ENCODE data around the gene HSPA5.

The HSPA5 gene

GRCh38 chr9:125190361-125190801 is 50.8 kb downstream of the HSPA5 start:
- peak in 1 of 51 donors; percentile 12 for DNase-seq

- DNase-seq = peak; percentile 62 to 98 (median 95)
Observed at GRCh38 chr9:125189361-125190289, 51.5 kb downstream of the HSPA5 start, which contains the start of gene PPP6C. Gene PPP6C, minus strand, starts transcription at chr9:125189803. Its CDS starts 85 bp downstream, at chr9:125189718.

GRCh38 chr9:125189011-125189360 is 52.2 kb downstream of the HSPA5 start:
- DNase-seq = peak in 6 of 51 donors; percentile 18 to 40 (median 30)
